Urothelium cell line (cell line): Measurements from ENCODE around the gene TMEM247.
"Not testable (repeated sequence)": the region's sequence is repeated elsewhere in the genome, so short reads cannot be mapped to it uniquely, and the experiment has no call there.

ENCODE experiments used
- DNase-seq: peaks from one replicate; pipeline ENCODE4 v3.0.0; 2011; ENCODE audit warnings: low spot score, mixed read lengths
- FAIRE-seq: peaks from 2 replicates; lab custom pipeline; 2011; peaks lifted over from hg19 to GRCh38; lab: Jason Lieb, UNC

Gene TMEM247

GRCh38 chr2:46508759-46509158, 29.4 kb downstream of the TMEM247 start:
- FAIRE-seq (no peak), DNase-seq (no peak)

DNA sequence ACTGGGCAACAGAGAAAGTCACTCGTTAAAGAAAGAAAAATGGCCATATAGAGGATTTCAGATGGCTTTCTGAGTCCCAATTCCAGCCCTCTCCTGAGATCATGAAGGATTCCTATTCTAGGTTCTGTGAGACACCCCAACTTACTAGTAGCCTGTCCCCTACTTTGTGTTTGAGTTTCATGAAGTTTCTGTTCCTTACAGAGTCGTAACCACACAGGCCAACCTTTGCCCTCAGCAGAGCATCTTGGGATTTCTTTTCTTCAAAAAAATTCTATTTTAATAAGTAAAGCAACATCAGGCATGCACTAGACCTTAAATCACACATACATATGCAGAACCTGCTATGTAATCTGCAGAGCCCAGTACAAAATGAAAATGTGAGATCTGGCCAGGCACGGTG, 30.4 kb downstream of the TMEM247 start:
- FAIRE-seq (no peak), DNase-seq (no peak)

DNA sequence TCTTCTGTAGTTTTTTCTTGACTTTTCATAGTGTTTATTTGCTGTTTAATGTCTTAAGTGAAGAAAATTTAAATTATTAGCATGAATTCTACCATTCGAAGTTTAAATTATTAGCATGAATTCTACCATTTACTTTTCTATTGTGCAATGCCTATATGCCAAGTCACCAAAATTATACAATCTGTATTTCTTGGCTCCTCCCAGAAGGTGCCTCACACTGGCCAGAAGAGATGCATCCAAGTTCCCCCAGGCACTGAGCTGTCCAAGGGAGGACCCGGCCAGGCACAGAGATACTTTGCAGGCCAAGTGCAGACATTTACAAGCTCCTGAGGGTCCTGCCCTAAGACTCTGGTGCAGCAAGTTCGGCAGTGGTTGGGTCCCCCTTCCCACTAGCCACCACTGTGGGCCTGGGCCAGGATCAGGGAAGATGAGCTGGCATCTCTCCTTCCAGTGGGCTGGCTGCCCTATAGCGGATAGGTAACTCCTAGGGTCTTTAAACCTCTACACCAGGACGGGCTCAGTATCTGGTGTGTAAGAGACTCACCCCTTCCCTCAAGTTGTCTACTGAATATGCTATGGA, 31.3 kb downstream of the TMEM247 start:
- DNase-seq (no peak), FAIRE-seq (no peak)

DNA sequence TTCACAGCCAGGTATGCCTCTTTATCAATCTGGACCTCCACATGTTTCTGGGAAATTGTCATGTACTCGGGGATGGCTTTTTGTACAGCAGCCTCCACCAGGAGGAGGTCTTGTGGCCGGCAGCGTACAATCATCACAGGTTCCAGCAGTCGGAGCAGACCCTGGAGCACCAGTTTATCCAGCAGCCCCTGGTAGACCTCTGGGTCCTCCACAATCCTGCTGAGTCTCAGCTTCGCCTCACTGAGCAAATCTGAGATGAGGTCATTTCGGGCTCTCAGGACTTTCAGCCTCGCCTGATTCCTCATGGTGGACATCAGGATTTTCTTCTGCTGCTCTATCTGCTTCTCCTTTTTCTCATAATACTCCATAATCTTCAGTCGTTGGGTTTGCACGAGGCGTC, 32.8 kb downstream of the TMEM247 start:
- no peak for DNase-seq
- no peak for FAIRE-seq

DNA sequence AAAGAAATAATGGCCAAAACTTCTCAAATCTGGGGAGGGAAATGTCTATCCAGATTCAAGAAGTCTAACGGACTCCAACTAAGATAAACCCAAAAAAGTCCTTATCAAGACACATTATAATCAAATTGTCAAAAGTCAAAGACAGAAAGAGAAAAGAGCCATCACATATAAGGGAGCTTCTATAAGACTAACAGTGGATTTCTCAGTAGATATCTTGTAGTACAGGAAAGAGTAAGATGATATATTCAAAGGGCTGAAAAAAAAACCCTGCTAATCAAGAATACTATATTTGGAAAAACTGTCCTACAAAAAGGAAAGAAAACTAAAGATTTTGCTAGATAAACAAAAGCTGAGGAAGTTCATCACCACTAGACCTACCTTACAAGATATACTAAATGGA, 35.4 kb downstream of the TMEM247 start:
- FAIRE-seq = no peak

GRCh38 chr2:46517485-46517884, 38.1 kb downstream of the TMEM247 start:
- FAIRE-seq (no peak), DNase-seq (no peak)

More for the DNA sequence above, 35.4 kb downstream of the TMEM247 start:
- no peak for DNase-seq

- no peak for FAIRE-seq
- DNase-seq = no peak
Measured at GRCh38 chr2:46518861-46519260, 39.5 kb downstream of the TMEM247 start.

DNA sequence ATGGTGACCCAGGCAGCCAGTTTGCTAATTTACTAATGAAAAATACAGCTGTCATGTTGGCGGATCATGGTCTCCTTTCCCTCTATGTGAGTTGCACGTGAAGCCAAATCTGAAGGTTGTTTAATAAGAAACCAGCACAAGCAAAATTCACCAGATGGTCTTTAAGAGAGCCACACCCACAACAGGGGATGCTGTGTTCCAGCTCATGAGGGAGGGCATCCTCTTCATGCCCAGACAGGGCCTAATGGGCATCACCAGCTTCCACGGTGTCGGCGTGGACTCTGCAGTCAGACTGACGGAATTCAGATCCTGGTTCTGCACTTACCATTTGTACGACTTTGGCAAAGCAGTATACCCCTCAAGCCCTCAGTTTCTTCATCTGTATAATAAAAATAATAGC, 39.9 kb downstream of the TMEM247 start:
- no peak for FAIRE-seq
- no peak for DNase-seq

- FAIRE-seq (no peak), DNase-seq (no peak)
Measured at GRCh38 chr2:46520130-46520711, 40.9 kb downstream of the TMEM247 start.

- FAIRE-seq = no peak
- no peak for DNase-seq
Measured at GRCh38 chr2:46521215-46521683, 41.9 kb downstream of the TMEM247 start.

DNA sequence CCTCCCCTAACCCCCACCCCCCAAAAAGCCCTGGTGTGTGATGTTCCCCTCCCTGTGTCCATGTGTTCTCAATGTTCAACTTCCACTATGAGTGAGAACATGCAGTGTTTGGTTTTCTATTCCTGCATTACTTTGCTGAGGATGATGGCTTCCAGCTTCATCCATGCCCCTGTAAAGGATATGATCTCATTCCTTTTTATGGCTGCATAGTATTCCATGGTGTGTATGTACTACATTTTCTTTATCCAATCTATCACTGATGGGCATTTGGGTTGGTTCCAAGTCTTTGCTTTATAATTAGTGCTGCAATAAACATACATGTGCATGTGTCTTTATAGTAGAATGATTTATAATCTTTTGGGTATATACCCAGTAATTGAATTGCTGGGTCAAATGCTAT, 43.0 kb downstream of the TMEM247 start:
- FAIRE-seq, DNase-seq: not testable (repeated sequence)

GRCh38 chr2:46525522-46526155, 46.3 kb downstream of the TMEM247 start:
- FAIRE-seq (no peak), DNase-seq (no peak)

- FAIRE-seq = no peak
- DNase-seq = no peak
Measured at GRCh38 chr2:46528880-46529279, 49.5 kb downstream of the TMEM247 start.

DNA sequence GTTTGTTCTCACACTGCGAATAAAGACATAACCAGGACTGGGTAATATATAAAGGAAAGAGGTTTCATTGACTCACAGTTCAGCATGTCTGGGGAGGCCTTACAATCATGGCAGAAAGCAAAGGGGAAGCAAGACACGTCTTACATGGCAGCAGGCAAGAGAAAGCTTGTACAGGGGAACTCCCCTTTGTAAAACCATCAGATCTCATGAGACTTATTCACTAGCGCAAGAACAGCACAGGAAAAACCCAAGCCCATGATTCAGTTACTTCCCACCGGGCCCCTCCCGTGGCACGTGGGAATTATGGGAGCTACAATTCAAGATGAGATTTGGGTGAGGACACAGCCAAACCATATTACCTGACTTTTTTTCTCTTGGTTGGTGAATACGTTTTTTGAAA, 51.3 kb downstream of the TMEM247 start:
- DNase-seq (no peak), FAIRE-seq (no peak)

DNA sequence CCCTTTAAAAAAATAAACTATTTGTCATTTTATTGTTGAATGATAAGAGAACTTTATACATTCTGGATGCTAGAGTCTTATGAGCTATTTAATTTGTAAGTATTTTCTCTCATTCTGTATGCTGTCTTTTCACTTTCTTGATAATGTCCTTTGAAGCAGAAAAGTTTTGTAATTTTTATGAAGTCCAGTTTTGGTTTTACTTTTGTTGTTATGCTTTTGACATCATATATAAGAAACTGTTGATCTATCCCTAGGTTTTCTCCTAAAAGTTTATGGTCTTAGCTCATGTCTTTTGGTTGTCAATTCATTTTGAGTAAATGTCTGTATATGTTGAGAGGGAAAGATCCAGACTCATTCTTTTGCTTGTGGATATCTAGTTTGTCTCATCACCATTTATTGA, 52.5 kb downstream of the TMEM247 start:
- no peak for FAIRE-seq
- DNase-seq = no peak
